Activated T-cell treated with anti-CD3 and anti-CD28 coated beads, Interleukin-2, amount 50 U/mL, for 4 hours (primary cell): ENCODE measurements around the gene GBX1. TPM values are rescaled to one million over a fixed set of nuclear protein-coding genes. Genes with fewer than 3 reads are reported as not detected.

Experiments
- ATAC-seq, 2 donors: fragments of 200-7000 bp; cut with Tn5 transposase; one replicate each; pipeline ENCODE4 v1.10.0; 2021
- DNase-seq: peaks from one replicate; pipeline ENCODE4 v3.0.0-alpha.2; 2020
- H3K27me3 Mint-ChIP-seq: one replicate; pipeline ENCODE4 v1.8.0; 2021; ENCODE audit warnings: low read depth, mixed read lengths
- H3K36me3 Mint-ChIP-seq: one replicate; pipeline ENCODE4 v1.8.0; 2022; ENCODE audit warnings: mixed read lengths; ENCODE audit not compliant: insufficient read depth
- H3K4me1 Mint-ChIP-seq: one replicate; pipeline ENCODE4 v1.8.0; 2021; ENCODE audit warnings: low read depth, mixed read lengths
- H3K4me3 Mint-ChIP-seq: one replicate; pipeline ENCODE4 v1.8.0; 2021; ENCODE audit warnings: mild to moderate bottlenecking, moderate library complexity, mixed read lengths
- H3K9me3 Mint-ChIP-seq: one replicate; pipeline ENCODE4 v1.8.0; 2021; ENCODE audit warnings: mixed read lengths
- total RNA-seq, 3 donors: library from RNA; stranded (reverse); gene quantifications; one replicate each; pipeline ENCODE4 v1.2.1, GENCODE V29; 2021

GBX1 gene
- total RNA-seq, 3 donors from 2014 or later: not detected

- no peaks in the 10 kb centered on the region for H3K9me3 Mint-ChIP-seq
- DNase-seq (no peak), ATAC-seq (no peak)
- peaks cover 12% of the 10 kb centered on the region for H3K27me3 Mint-ChIP-seq
- peaks cover 15% of the 10 kb centered on the region for H3K36me3 Mint-ChIP-seq
- H3K4me1 Mint-ChIP-seq: peaks cover 16% of the 10 kb centered on the region
- H3K4me3 Mint-ChIP-seq: peak overlapping the region; percentile 43
Observed at GRCh38 chr7:151116603-151117440, 50.7 kb downstream of the GBX1 start.

GRCh38 chr7:151115836-151116418 lies 51.6 kb downstream of the GBX1 start:
- Mint-ChIP-seq H3K27me3 (peaks cover 12% of the 10 kb centered on the region), H3K9me3 (no peaks in the 10 kb centered on the region), H3K4me3 (peak overlapping the region; percentile 69), H3K4me1 (peaks cover 15% of the 10 kb centered on the region), H3K36me3 (peaks cover 13% of the 10 kb centered on the region)
- ATAC-seq: no peak
- DNase-seq: no peak

- peak overlapping the region; percentile 69 for H3K4me3 Mint-ChIP-seq
- ATAC-seq (peak; percentile 67 to 73), DNase-seq (peak; percentile 23)
- peaks cover 15% of the 10 kb centered on the region for H3K4me1 Mint-ChIP-seq
- H3K27me3 Mint-ChIP-seq: peaks cover 12% of the 10 kb centered on the region
- H3K9me3 Mint-ChIP-seq: no peaks in the 10 kb centered on the region
- peaks cover 7% of the 10 kb centered on the region for H3K36me3 Mint-ChIP-seq
Observed at GRCh38 chr7:151115121-151115835, 52.2 kb downstream of the GBX1 start.

GRCh38 chr7:151114151-151115090 lies 53.1 kb downstream of the GBX1 start:
- ATAC-seq (peak; percentile 32 to 33), DNase-seq (no peak)
- Mint-ChIP-seq H3K4me3 (peak overlapping the region; percentile 29), H3K27me3 (peaks cover 12% of the 10 kb centered on the region), H3K36me3 (peaks cover 6% of the 10 kb centered on the region), H3K4me1 (peaks cover 15% of the 10 kb centered on the region), H3K9me3 (no peaks in the 10 kb centered on the region)

- ATAC-seq: no peak
- H3K4me1 Mint-ChIP-seq: peaks cover 12% of the 10 kb centered on the region
- H3K27me3 Mint-ChIP-seq: peaks cover 12% of the 10 kb centered on the region
Observed at GRCh38 chr7:151113344-151114150, 53.9 kb downstream of the GBX1 start.

GRCh38 chr7:151110941-151111645 lies 56.4 kb downstream of the GBX1 start:
- no peak overlapping the region for H3K4me3 Mint-ChIP-seq
- peaks cover 12% of the 10 kb centered on the region for H3K27me3 Mint-ChIP-seq
- peak; percentile 75 for ATAC-seq

More at GRCh38 chr7:151113344-151114150, 53.9 kb downstream of the GBX1 start:
- Mint-ChIP-seq H3K9me3 (no peaks in the 10 kb centered on the region), H3K36me3 (peaks cover under 1% of the 10 kb centered on the region), H3K4me3 (peak overlapping the region; percentile 29)
- no peak for DNase-seq

GRCh38 chr7:151110236-151110940 lies 57.1 kb downstream of the GBX1 start:
- H3K27me3 Mint-ChIP-seq: peaks cover 9% of the 10 kb centered on the region

More at GRCh38 chr7:151110941-151111645, 56.4 kb downstream of the GBX1 start:
- H3K9me3 Mint-ChIP-seq: no peaks in the 10 kb centered on the region
- H3K36me3 Mint-ChIP-seq: no peaks in the 10 kb centered on the region
- peak; percentile 72 for DNase-seq
- H3K4me1 Mint-ChIP-seq: peaks cover 4% of the 10 kb centered on the region

GRCh38 chr7:151109094-151110048 lies 58.1 kb downstream of the GBX1 start:
- H3K4me1 Mint-ChIP-seq: no peaks in the 10 kb centered on the region
- no peak overlapping the region for H3K4me3 Mint-ChIP-seq
- no peak for ATAC-seq
- no peaks in the 10 kb centered on the region for H3K9me3 Mint-ChIP-seq
- no peak for DNase-seq
- H3K36me3 Mint-ChIP-seq: no peaks in the 10 kb centered on the region
- peaks cover 9% of the 10 kb centered on the region for H3K27me3 Mint-ChIP-seq

More at GRCh38 chr7:151110236-151110940, 57.1 kb downstream of the GBX1 start:
- ATAC-seq (no peak), DNase-seq (no peak)
- H3K4me3 Mint-ChIP-seq: no peak overlapping the region
- no peaks in the 10 kb centered on the region for H3K36me3 Mint-ChIP-seq
- H3K4me1 Mint-ChIP-seq: no peaks in the 10 kb centered on the region
- no peaks in the 10 kb centered on the region for H3K9me3 Mint-ChIP-seq

- Mint-ChIP-seq H3K27me3 (peaks cover 2% of the 10 kb centered on the region), H3K9me3 (no peaks in the 10 kb centered on the region)
- no peak for ATAC-seq
Observed at GRCh38 chr7:151107882-151108281, 59.6 kb downstream of the GBX1 start.

GRCh38 chr7:151104411-151105235 lies 62.9 kb downstream of the GBX1 start:
- no peaks in the 10 kb centered on the region for H3K36me3 Mint-ChIP-seq
- H3K4me3 Mint-ChIP-seq: no peak overlapping the region
- no peaks in the 10 kb centered on the region for H3K9me3 Mint-ChIP-seq
- no peaks in the 10 kb centered on the region for H3K27me3 Mint-ChIP-seq
- ATAC-seq (no peak), DNase-seq (no peak)
- H3K4me1 Mint-ChIP-seq: no peaks in the 10 kb centered on the region

More at GRCh38 chr7:151107882-151108281, 59.6 kb downstream of the GBX1 start:
- Mint-ChIP-seq H3K4me3 (no peak overlapping the region), H3K4me1 (no peaks in the 10 kb centered on the region), H3K36me3 (no peaks in the 10 kb centered on the region)
- DNase-seq: no peak

- DNase-seq (no peak), ATAC-seq (no peak)
- H3K36me3 Mint-ChIP-seq: no peaks in the 10 kb centered on the region
- no peaks in the 10 kb centered on the region for H3K27me3 Mint-ChIP-seq
- H3K4me3 Mint-ChIP-seq: no peak overlapping the region
- no peaks in the 10 kb centered on the region for H3K9me3 Mint-ChIP-seq
- no peaks in the 10 kb centered on the region for H3K4me1 Mint-ChIP-seq
Observed at GRCh38 chr7:151103973-151104372, 63.5 kb downstream of the GBX1 start.
